ENCODE results near the gene TRPM2. TPM values are rescaled to one million over a fixed set of nuclear protein-coding genes. Genes with fewer than 3 reads are reported as not detected.

The TRPM2 gene
- total RNA-seq, 4 donors from 2014 or later: 1.0 to 3.3 (median 3.1) TPM

DNA sequence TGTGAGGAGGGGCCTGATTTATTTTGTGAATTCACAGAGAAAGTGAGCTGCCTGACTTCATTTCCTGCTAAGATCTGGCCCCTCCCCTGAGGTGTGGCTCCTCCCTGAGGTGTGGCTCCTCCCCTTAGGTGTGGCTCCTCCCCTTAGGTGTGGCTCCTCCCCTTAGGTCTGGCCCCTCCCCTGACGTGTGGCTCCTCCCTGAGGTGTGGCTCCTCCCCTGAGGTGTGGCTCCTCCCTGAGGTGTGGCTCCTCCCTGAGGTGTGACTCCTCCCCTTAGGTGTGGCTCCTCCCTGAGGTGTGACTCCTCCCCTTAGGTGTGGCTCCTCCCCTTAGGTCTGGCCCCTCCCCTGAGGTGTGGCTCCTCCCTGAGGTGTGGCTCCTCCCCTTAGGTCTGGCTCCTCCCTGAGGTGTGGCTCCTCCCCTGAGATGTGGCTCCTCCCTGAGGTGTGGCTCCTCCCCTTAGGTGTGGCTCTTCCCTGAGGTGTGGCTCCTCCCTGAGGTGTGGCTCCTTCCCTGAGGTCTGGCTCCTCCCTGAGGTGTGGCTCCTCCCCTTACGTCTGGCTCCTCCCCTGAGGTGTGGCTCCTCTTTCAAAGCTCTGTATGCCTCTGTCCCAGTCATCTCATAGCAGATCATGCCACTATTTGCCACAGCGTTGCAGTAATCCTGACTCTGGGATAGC lies 75.0 kb downstream of the TRPM2 start:
- Histone ChIP-seq H3K27ac (no peak overlapping the region), H3K36me3 (no peaks in the 10 kb centered on the region), H3K9me3 (peaks cover 0 to 25% (median 0%) of the 10 kb centered on the region in 3 donors), H3K4me3 (no peak overlapping the region), H3K4me1 (no peaks in the 10 kb centered on the region), H3K27me3 (peaks cover 41% of the 10 kb centered on the region)
- no peak for ATAC-seq
- TF ChIP-seq POLR2AphosphoS5 (IDR thresholded peaks at IDR 0.05): no peak
- TF ChIP-seq EP300 (IDR thresholded peaks at IDR 0.05): no peak
- TF ChIP-seq POLR2A (IDR thresholded peaks at IDR 0.05): no peak
- TF ChIP-seq, protein P1, sequence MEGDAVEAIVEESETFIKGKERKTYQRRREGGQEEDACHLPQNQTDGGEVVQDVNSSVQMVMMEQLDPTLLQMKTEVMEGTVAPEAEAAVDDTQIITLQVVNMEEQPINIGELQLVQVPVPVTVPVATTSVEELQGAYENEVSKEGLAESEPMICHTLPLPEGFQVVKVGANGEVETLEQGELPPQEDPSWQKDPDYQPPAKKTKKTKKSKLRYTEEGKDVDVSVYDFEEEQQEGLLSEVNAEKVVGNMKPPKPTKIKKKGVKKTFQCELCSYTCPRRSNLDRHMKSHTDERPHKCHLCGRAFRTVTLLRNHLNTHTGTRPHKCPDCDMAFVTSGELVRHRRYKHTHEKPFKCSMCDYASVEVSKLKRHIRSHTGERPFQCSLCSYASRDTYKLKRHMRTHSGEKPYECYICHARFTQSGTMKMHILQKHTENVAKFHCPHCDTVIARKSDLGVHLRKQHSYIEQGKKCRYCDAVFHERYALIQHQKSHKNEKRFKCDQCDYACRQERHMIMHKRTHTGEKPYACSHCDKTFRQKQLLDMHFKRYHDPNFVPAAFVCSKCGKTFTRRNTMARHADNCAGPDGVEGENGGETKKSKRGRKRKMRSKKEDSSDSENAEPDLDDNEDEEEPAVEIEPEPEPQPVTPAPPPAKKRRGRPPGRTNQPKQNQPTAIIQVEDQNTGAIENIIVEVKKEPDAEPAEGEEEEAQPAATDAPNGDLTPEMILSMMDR (IDR thresholded peaks at IDR 0.05): no peak
- 54 to 63% methylated on average over 3 of the region's 3 CpGs for WGBS, 2 donors (ENCODE audit: low coverage in 1 of 2)

- TF ChIP-seq EP300 (IDR thresholded peaks at IDR 0.05) (no peak), POLR2AphosphoS5 (IDR thresholded peaks at IDR 0.05) (no peak), POLR2A (IDR thresholded peaks at IDR 0.05) (no peak)
- TF ChIP-seq, protein P1 (IDR thresholded peaks at IDR 0.05): no peak
- H3K36me3 ChIP-seq: no peaks in the 10 kb centered on the region
- no peaks in the 10 kb centered on the region for H3K4me1 ChIP-seq
- H3K4me3 ChIP-seq: no peak overlapping the region
- H3K9me3 ChIP-seq: peaks cover 0 to 25% (median 0%) of the 10 kb centered on the region in 3 donors
- peaks cover 34% of the 10 kb centered on the region for H3K27me3 ChIP-seq
- no peak for ATAC-seq
- H3K27ac ChIP-seq: no peak overlapping the region
- WGBS, 2 donors (ENCODE audit: low coverage in 1 of 2): 58% methylated on average over 1 of the region's 1 CpG; no CpG with 5 or more reads in 1 of the 2 donors
These were observed 76.5 kb downstream of the TRPM2 start for GRCh38 chr21:44429894-44430293.

- WGBS, 2 donors (ENCODE audit: low coverage in 1 of 2): 81 to 89% methylated on average over 4 of the region's 4 CpGs
- TF ChIP-seq POLR2AphosphoS5 (IDR thresholded peaks at IDR 0.05): no peak
- no peak for TF ChIP-seq POLR2A (IDR thresholded peaks at IDR 0.05)
- TF ChIP-seq EP300 (IDR thresholded peaks at IDR 0.05): no peak
- TF ChIP-seq, protein P1 (IDR thresholded peaks at IDR 0.05): no peak
- H3K36me3 ChIP-seq: no peaks in the 10 kb centered on the region
- no peak for ATAC-seq
- H3K4me1 ChIP-seq: no peaks in the 10 kb centered on the region
- no peak overlapping the region for H3K27ac ChIP-seq
- no peak overlapping the region for H3K4me3 ChIP-seq
- H3K9me3 ChIP-seq: peaks cover 0 to 25% (median 0%) of the 10 kb centered on the region in 3 donors
- H3K27me3 ChIP-seq: peaks cover 20% of the 10 kb centered on the region
These were observed 77.9 kb downstream of the TRPM2 start for GRCh38 chr21:44431300-44431699.

- no peak overlapping the region for H3K27ac ChIP-seq
- no peak overlapping the region for H3K4me3 ChIP-seq
- H3K27me3 ChIP-seq: peaks cover 5% of the 10 kb centered on the region
- peaks cover 0 to 7% (median 0%) of the 10 kb centered on the region in 3 donors for H3K4me1 ChIP-seq
- WGBS, 2 donors (ENCODE audit: low coverage in 1 of 2): 80 to 82% methylated on average over 4 to 9 of the region's 34 CpGs
- peak; percentile 23 for ATAC-seq
- H3K36me3 ChIP-seq: no peaks in the 10 kb centered on the region
- peaks cover 0 to 25% (median 0%) of the 10 kb centered on the region in 3 donors for H3K9me3 ChIP-seq
- TF ChIP-seq POLR2A (IDR thresholded peaks at IDR 0.05) (no peak), EP300 (IDR thresholded peaks at IDR 0.05) (no peak), POLR2AphosphoS5 (IDR thresholded peaks at IDR 0.05) (no peak)
- TF ChIP-seq, protein P1 (IDR thresholded peaks at IDR 0.05): no peak
These were observed 79.7 kb downstream of the TRPM2 start for GRCh38 chr21:44432841-44433790.
